Germinal center (tissue), 1 donor: ENCODE data around the gene EVC.

Experiments used
- DNase-seq: peaks from one replicate; pipeline ENCODE4 v3.0.0; 2012; ENCODE audit warnings: mixed read lengths, low spot score

Gene EVC

DNA sequence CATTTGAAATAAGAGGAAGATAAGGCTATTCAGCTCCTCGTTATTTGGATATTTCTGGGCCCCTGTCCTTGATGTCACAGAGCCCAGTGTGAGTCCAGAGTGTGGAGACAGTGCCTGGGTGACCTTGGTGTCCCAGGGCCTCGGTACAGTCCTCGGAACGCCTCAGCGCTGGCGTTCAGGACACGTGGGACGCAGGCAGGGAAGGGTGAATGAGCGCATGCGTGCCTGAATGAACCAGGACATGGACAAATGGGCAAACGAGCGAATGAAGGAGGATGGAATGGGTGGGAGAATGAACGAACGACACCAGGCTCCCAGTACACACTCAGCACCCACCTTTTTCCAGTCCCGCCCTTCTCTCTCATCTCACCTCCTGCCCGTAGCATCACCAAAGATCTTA lies 44.2 kb downstream of the EVC start:
- DNase-seq, result no peak

DNA sequence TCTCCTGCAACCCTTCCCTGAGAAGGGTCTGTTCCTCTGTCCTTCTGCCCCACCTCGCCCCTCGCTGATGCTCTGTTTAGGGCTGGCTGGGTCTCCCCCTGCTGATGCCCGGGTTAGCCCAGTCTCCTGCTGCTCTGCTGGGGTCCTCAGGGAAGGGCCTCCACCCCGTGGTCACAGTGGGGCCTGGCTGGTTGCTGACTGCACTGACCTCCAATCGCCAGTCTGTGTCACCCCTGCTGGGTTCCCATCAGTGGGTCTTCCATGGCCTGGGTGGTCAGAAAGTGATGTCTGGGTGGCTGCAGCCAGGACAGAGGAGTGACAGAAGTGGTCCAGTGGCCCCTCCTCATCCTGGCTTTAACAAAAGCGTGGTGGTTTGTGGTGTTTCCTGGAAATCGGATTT lies 44.7 kb downstream of the EVC start:
- no peak for DNase-seq

DNA sequence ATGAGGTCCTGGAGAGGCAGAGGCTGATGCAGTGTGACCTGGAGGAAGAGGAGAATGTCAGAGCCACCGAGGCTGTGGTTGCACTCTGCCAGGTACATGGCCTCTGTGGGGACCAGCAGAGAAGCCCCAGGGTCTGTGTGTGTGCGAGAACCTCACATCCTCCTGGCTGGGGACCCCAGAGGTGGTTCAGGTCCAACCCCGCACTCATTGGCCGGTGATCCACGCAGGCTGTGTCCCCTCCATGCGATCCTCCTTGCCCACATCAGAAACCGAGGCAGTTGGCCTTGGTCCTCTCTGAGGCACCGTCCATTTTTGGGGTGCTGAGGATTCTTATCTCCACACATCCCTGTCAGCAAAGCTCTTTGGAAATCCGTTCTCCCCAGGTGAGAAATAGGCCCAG lies 45.3 kb downstream of the EVC start:
- no peak for DNase-seq

DNA sequence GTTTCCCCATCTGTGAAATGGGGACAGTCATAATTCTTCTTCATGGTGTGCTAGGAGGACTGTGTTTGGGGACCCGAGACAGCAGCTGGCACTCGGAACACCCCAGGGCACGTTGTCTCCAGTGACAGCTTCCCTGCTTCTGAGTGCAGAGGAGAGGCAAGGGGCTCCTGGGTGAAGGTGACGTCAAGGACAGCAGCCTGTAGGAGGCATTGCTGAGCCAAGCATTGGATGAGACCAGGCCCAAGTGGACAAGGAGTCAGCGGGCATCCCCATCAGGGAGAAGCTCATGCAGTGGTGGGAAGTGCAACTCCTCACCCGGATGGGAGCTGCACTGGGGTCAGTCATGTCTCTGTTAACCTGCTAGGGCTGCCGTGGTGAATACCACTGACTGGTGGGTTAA lies 46.1 kb downstream of the EVC start:
- DNase-seq, result no peak

DNA sequence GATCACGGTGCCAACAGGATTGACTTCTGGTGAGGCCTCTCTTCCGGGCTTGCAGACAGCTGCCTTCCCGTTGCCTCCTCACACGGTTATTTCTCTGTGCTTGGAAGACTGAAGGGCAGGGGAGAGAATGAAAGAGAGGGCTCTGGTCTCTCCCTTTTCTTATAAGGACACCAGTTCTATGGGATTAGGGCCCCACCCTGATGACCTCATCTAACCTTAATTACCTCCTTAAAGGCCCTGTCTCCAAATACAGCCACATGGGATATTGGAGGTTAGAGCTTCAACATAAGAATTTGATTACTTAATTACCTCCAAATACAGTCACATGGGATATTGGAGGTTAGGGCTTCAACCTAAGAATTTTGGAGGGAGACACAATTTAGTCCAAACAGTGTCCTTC lies 46.5 kb downstream of the EVC start:
- no peak for DNase-seq

DNA sequence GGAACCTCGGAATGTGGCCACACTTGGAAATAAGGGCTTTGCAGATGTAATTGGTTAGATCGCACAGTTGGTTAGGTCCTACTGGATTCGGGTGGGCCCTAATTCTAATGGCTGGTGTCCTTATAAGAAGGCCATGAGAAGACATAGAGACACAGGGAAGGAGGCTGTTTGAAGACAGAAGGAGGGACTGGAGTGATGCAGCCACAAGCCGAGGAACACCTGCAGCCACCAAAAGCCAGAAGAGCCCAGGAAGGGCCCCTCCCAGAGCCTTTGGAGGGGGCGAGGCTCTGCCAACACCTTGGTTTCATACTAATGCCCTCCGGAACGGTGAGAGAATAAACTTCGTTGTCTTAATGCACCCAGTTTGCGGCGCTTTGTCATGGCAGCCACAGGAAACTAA lies 47.0 kb downstream of the EVC start:
- no peak for DNase-seq

DNA sequence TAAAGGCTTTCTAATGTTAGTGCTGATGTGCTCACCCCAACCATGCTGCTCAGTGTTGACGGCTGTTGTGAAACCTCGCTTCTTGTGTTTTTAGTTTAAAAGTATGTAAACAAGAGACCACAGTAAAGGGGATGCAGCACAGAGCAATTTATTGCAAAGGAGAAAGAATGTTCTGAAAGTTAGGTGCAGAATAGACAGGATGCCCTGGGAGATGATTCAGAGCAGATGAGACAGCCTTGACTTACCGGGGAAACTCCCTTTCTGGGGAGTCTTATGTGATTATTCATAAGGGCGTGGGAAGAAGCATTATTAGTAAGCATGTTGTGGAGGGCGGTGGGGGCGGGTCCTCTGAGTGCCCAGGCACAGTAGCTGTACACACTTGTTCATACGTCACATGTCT lies 47.7 kb downstream of the EVC start:
- DNase-seq, result no peak

DNA sequence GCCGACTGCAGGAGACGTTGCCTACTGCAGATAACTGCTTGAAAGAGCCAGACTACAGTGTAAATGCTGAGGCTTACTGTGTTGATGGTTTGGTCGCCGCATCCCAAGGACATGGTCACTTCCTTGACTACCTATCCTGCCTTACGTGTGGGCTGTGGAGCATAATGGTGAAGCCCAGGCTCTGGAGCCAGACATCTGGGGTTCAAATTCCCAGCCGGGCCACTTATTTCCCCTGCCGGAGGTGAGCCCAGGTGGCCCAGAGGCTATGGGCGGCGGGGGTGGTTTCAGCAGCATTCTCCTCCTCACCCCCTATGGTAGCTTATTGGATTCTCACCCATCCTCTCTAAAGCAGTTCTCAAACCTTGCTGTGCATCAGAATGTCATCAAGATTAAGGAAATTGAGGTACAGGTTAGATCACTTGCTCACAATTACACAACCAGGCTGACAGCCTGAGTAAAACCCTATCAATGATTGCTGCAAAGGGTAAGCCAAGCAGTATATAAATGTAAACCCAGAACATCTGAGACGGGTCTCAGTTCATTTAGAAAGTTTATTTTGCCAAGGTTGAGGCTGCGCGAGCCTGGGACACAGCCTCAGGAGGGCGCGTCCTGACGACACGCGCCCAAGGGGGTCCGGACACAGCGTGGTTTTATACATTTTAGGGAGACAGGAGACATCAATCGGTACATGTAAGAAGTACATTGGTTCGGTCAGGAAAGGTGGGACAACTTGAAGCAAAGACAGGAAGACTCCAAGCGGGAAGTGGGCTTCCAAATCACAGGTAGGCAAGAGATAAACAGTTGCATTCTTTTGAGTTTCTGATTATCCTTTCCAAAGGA lies 48.5 kb downstream of the EVC start:
- no peak for DNase-seq

DNA sequence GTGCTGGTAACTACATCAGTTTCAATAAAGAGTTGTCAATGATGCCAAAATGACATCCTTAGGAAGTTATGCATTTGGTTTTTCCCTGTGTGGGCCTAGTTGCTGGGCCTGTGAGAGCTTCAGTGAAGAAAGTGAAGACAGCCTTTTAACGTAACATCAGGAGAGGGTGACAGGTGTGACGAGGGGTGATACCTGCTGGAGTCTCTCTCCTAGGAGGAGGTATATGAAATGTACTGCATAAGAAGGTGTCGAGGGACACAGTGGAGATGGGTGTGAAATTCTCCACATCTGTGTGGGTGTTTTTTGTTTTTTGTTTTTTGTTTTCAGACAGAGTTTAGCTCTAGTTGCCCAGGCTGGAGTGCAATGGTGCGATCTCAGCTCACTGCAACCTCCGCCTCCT lies 49.2 kb downstream of the EVC start:
- DNase-seq, result no peak

DNA sequence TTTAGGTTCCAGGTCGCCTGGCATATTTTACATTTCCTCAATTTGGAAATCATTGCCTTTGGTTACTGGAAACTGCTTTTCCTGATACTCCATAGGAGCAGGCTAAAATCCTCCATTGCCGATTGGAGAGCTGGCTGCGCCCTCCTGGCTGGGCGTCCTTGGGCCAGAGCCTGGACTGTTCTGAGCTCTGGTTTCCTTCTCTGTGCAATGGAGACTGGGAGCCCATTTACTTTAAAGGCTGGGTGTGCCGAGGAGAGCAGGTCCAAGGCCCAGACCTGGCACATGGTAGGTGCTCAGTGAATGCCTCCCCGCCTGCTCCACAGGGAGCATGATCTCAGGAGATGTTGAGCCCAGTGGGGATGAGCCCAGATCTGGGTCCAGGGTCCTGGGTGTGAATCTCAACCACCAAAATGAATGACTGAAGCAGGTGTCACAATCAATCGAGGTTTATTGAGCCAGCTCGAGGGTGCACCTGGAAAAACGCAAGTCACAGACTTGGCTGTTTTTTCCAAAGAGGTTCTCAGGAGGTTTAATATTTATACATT lies 50.0 kb downstream of the EVC start:
- no peak for DNase-seq

DNA sequence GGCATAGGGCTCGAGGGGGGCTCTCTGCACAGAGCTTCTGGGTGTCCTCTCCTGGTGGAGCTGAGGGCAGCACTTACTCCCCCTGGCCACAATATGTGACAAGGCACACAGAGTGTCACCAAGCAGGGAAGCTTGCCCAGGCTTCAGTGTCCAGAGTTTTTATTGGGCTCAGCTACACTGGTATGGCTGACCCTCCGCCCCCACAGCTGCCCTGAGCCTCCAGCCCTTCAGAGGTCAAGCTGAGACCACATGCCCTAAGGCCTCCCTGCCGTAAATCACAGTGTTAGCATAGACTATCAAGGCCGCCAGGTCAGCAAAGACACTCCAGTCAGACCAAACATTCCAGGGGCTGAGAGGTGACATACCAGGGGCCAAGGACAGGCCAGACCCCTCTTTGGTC lies 59.0 kb downstream of the EVC start:
- no peak for DNase-seq

DNA sequence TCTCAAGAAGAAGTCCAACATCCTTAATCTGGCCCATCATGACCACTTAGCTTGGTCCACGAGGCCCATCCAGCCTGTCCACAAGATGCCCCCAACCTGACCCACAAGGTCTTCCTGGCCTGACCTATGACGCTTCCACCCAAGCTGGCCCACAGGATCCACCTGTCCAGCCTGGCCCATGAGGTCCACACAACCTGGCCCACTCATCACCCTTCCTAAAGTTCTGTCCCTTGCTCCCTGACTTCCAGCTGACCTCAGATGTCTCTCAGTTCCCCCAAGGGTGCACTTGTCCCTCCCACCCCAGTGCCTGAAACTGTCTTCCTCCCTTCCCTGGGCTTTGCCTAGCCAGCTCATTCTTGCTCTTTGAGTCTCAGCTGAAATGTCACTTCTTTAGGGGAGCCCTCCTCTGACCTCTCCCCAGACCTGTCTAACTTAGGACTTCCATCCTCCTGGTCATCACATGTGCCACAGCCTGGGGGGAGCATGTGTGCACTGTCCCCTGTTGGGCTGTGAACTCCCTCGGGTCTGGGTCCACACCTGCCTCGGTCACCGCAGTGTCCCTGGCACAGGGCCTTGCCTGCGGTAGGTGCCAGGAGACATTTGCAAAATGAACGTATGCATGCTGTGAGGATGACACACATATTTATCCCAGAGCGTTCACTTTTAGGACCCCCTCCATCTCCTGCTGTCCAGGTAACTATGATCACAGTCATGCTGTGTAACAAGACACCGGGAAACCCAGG lies 61.7 kb downstream of the EVC start:
- DNase-seq, result no peak

DNA sequence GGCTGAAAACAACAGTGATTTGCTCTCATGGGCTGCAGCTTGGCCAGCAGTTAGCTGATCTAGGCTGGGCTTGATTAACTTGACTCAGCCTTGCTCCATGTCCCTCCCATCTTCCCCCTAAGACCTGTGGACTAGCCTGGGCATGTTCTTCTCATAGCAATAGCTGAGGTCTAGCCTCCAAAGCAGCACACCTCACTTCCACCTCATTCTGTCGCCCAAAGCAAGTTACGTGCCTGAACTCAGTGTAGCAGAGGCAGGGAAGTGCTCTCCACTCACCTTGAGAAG lies 62.2 kb downstream of the EVC start:
- no peak for DNase-seq

DNA sequence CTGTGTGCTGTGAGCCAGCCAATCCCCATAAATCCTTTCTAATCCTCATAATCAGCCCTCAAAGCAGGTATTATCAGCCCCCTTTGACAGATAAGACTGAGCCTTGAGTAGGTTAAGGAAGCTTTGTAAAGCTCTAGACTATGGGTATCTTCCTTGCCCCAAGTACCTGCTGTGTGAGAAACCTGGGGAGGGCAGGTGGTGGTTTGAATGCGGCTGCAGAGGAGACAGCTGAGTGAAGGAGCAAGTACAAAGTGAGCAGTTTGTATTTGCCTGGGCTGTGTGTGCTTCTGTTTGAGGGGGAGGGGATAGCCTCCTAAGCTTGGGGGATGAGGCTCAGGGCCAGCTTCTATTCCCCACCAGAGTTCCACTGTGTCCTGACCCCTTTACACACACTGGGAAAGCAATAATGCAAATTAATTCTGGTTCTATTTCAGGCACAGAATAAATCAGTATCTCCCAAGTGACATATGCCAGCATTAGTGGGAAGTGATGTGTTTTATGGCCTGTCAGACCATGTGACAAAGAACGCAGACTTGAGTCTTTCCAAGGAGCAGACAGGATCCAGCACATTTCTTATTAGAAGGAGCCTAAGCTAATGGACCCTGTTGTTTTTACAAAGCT lies 63.5 kb downstream of the EVC start:
- no peak for DNase-seq

DNA sequence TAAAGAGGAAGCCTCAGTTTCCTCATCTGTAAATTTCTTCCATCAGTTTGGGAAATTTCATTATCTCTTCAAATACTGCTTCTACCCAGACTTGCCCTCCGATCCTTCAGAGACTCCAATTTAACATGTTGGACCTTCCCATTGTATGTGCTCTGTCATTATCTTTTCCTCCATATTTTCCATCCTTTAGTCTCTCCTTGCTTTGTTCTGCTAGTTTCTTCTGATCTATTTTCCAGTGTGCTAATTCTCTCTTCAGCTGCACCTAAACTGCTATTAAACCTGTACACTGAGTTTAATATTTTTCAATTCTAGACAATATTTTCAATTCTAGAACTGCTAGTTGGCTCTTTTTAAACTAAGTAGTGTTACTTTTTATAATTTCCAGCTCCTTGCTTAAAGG lies 65.5 kb downstream of the EVC start:
- DNase-seq, result no peak

DNA sequence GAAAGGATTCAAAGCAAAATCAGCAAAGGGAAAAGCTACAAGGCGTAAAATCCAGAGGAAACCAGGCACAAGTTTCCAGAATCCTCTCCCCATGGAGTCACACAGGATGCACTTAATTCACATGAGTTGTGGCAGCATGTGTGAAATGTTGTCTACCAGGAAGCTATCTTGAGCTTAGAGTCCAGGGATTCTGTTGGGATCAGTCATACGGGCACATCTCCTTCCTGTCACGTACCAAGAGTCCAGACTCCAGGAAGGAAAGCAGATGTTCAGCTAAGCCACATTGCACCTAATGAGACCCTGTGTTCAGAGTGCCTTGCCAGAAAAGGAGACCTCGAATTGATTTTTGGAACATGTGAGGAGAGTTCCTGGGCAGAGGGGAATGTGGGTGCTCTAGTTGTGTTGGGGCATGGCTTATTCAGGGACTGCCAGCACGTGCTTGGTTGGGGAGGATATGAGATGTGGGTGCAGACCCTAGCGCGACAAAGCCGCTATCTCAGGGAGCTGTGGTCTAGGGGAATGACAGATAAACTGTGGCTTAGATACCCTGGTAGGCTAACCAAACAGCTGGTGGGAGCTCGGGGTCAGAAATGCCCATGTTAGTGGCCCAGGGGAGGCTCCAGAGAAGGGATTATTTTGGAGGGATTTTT lies 70.0 kb downstream of the EVC start:
- no peak for DNase-seq

DNA sequence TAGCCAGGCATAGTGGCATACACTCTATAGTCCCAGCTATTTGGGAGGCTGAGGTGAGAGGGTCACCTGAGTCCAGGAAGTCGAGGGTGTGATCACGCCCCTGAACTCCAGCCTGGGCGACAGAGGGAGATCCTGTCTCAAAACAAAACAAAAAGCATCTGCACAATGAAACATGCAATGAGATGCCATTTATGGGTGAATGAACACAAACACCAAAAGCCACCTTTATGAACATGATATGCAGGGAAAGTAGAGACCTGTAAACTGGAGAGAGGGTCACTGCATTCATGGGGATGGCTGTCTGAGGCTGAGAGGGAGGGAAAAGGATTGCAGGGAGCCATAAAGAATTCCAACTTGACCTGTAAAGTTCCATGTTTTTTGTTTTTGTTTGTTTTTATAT lies 70.7 kb downstream of the EVC start:
- DNase-seq, result no peak

DNA sequence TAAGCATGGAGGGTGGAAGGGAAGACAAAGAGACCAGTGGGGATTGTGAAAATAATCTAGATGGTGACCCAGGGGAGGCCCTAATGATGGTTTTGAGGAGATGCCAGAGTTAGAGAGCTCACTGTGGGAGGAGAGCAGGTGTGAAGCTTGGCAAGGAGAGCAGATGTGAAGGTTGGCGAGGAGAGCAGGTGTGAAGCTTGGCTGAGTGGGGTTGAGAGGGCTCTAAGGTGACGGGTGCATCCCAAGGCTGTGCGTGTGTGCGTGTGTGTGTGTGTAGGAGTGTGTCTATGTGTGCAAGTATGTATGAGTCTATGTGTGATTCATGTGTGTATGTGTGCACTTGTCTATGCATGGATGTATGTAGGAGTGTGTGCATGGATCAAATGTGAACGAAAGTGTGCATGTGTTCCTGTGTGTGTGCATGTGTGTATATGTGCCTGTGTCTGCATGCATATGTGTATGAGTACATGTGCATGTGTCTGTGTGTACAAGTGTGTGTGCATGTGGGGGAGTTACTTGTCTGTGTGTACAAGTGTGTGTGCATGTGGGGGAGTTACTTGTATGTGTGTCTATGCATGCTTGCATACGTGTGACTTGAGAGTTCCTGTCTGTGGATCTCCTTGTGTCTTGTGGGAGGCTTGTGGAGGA lies 72.0 kb downstream of the EVC start:
- DNase-seq, result no peak

DNA sequence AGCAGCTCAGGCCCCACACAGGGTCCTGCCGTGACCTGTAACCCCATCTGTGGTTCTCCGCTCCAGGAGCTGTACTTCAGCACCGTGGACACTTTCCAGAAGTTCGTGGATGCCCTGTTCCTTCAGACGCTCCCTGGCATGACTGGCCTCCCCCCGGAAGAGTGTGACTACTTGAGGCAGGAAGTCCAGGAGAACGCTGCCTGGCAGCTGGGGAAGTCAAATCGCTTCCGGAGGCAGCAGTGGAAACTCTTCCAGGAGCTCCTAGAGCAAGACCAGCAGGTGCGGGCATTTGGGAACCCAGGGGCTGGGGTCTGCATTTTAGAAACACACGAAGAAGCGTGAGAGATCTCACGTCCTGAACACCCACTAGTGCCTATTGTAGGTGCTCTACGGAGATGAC lies 72.5 kb downstream of the EVC start:
- DNase-seq, result no peak

DNA sequence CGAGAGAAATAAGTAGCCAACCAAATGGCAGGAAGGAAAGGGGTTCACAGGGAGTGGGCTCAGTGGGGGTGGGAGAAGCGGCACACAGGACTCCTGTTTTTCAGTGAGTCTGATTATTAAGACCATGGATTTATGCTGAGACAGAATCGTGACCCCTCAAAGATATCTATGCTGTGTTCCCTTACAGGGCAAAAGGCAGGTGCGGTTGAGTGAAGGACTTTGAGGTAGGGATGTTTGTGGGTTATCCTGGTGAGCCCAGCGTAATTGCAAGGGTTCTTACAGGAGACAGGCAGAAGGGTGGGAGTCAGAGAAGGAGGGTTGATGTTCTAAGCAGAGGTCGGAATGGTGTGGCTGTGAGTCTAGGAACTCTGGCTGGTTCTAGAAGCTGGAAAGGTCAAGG lies 73.0 kb downstream of the EVC start:
- DNase-seq, result no peak

DNA sequence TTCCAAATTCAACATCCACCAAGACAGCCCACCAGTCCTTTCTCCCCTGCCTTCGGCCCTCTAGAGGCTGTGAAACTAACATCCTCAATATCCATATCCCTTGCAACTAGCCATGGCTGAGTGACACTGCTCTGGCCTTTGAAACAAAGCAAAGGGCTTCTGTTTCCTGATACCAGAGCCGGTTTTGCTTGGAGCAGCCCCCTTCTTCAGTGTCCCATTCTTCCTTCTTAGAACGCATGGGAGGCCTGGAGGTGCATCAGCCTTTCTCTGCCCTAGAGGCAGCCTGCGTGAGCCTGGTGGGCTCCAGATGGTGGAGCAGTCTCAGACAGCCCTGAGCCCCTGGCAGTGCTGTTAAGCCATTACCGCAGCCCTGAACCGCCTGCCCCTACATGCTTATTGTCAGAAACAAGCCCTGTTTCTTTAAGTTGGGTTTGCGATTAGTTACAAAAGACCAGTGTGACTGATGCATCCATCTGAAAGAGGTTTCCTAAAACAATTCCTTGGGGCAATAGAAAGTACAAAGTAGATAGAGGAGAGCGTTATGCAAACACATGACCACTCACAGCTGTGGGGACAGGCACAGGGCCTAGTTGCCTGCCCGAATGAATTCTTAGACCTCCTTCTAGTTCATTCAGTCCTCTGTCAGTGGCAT lies 74.1 kb downstream of the EVC start:
- no peak for DNase-seq
